Nucleus accumbens (tissue), 56 donors: ENCODE data around the gene ICA1.
"Not testable (repeated sequence)": the region's sequence is repeated elsewhere in the genome, so short reads cannot be mapped to it uniquely, and the experiment has no call there.

Source experiments
- DNase-seq, 56 donors: peaks; one replicate each; lab custom pipeline; 2025; lab: John Stamatoyannopoulos, UW

Gene ICA1

GRCh38 chr7:8261711-8262695, at the start of gene ICA1:
TSS of gene ICA1 (minus strand) at chr7:8262167. CDS start at chr7:8235926, 26,241 bp downstream.
- DNase-seq = peak in 41 of 56 donors; percentile 1 to 74 (median 39)

GRCh38 chr7:8310876-8311275, 48.9 kb upstream of the ICA1 start:
- no peak for DNase-seq

GRCh38 chr7:8305625-8306388, 43.8 kb upstream of the ICA1 start:
- no peak for DNase-seq

- no peak for DNase-seq
Observed at GRCh38 chr7:8305104-8305503, 43.1 kb upstream of the ICA1 start.

GRCh38 chr7:8303904-8304528, 42.0 kb upstream of the ICA1 start:
- no peak for DNase-seq

GRCh38 chr7:8297023-8297422, 35.1 kb upstream of the ICA1 start:
- DNase-seq = not testable (repeated sequence)

GRCh38 chr7:8296362-8296659, 34.3 kb upstream of the ICA1 start:
- DNase-seq = no peak

GRCh38 chr7:8295638-8296361, 33.8 kb upstream of the ICA1 start:
- peak in 23 of 56 donors; percentile 1 to 62 (median 12) for DNase-seq

- no peak for DNase-seq
Observed at GRCh38 chr7:8291397-8292141, 29.6 kb upstream of the ICA1 start.

- DNase-seq = no peak
Observed at GRCh38 chr7:8290645-8291308, 28.8 kb upstream of the ICA1 start.

GRCh38 chr7:8286118-8286517, 24.2 kb upstream of the ICA1 start:
- DNase-seq = no peak

GRCh38 chr7:8285155-8285554, 23.2 kb upstream of the ICA1 start:
- no peak for DNase-seq

GRCh38 chr7:8284606-8285005, 22.6 kb upstream of the ICA1 start:
- DNase-seq = no peak

- DNase-seq = no peak
Observed at GRCh38 chr7:8283968-8284367, 22.0 kb upstream of the ICA1 start.

- no peak for DNase-seq
Observed at GRCh38 chr7:8282871-8283270, 20.9 kb upstream of the ICA1 start.

- DNase-seq = no peak
Observed at GRCh38 chr7:8282162-8282561, 20.2 kb upstream of the ICA1 start.

GRCh38 chr7:8278183-8278582, 16.2 kb upstream of the ICA1 start:
- DNase-seq = no peak

GRCh38 chr7:8277394-8277982, 15.5 kb upstream of the ICA1 start:
- no peak for DNase-seq

- no peak for DNase-seq
Observed at GRCh38 chr7:8274589-8274988, 12.6 kb upstream of the ICA1 start.
